T-helper 2 cell (primary cell): ENCODE measurements around the gene MGAT5B.

Source experiments
- DNase-seq, 5 experiments: peaks; one replicate each; pipeline versions ENCODE4 v3.0.0 to v3.0.0-alpha.2; 2012 to 2022

MGAT5B gene

GRCh38 chr17:76929601-76930000 lies 61.4 kb downstream of the MGAT5B start:
- DNase-seq = no peak

GRCh38 chr17:76930107-76930506 lies 61.9 kb downstream of the MGAT5B start:
- DNase-seq = no peak

DNA sequence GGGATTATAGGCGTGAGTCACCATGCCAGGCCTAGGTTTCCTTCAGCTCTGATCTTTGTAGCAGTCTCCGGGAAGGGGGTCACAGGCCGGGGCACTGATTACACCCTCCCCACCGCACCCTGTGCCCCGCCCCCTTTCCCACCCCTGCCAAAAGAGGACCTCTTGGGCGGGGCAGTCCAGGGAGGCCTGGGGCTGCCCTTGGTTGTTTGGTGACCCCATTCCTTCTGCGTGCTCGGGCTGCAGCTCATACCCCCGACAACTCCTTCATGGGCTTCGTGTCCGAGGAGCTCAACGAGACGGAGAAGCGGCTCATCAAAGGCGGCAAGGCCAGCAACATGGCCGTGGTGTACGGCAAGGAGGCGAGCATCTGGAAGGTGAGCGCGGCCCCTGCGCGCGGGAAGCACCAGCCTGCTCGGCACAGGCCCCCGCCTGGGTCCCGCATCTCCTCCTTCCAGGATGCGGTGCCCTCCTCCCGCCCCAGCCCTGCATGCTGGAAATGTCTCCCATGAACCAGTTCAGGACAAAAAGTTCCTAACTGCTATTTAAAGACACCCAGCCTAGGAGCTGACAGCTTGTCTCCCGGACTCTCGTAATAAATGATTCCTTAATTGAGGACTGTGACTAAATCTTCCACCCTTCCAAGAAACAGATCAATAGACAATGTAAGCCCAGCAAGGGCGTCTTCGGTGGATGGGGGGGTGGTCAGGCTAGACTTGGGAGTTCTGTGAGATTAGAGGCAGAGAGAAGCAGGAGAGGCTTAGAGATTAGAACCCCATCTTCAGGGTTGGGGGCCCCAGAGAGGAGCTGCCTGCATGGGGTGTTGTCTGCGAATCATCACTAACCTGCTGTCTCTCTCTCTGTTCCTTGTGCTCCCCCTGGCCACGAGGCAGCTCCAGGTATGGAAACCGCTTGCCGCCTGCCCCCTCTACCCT lies 64.5 kb downstream of the MGAT5B start:
- DNase-seq = no peak

DNA sequence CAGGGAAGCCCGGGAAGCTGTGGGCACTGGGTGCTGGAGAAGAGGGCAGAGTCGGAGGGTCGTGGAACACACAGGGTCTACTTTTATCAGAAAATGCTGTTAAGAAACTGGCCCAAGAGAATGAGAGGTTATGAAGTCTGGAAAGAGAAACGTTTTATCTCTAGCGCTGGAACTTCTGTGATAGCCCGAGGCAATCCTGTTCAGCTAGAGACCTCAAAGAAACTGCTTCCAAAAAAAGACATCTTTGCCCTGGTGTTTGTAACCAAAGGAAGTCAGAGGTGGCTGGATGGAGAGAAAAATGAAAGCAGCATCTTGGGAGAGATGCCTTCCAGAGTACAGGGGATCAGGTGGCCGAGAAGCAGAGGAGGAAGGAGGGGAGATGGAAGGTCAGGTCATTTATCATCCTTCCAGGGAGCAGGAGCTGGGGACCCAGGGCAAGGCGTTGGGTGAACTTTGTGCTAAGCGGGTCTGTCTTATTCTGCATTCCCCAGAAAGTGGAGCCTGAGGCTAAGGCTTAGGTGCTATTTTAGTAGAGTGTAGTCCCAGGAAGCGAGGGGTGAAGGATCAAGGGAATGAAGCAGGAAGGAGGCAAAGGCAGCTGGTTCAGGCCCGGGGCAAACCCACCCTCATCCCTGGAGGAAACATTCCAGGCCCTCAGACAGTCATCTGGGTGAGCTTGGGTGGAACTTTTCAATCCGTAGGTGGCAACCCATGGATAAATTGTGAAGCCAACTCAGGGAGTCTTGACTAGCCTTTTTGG lies 66.5 kb downstream of the MGAT5B start:
- DNase-seq = no peak

- DNase-seq = no peak
These were observed 67.1 kb downstream of the MGAT5B start for GRCh38 chr17:76935331-76935730.

GRCh38 chr17:76937238-76937637 lies 69.0 kb downstream of the MGAT5B start:
- DNase-seq = no peak

GRCh38 chr17:76938009-76938408 lies 69.8 kb downstream of the MGAT5B start:
- no peak for DNase-seq

DNA sequence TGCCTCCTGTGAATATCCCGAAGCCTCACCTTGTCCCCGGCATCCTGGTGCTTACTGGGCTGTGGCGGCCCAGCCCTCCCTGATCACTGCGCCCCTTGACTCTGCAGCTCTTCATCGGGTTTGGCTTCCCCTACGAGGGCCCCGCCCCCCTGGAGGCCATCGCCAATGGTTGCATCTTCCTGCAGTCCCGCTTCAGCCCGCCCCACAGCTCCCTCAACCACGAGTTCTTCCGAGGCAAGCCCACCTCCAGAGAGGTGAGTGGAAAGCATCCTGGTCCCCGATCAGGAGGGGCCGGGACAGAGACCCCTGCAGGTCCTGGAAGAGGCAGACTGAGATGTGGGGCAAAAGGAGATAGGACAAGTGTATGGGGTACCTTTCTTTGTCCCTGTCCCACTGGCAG lies 72.1 kb downstream of the MGAT5B start:
- DNase-seq = no peak

- DNase-seq = no peak
These were observed 72.6 kb downstream of the MGAT5B start for GRCh38 chr17:76940738-76941350.

GRCh38 chr17:76943202-76943601 lies 75.0 kb downstream of the MGAT5B start:
- DNase-seq = no peak

- no peak for DNase-seq
These were observed 75.6 kb downstream of the MGAT5B start for GRCh38 chr17:76943781-76944213.

- no peak for DNase-seq
These were observed 76.3 kb downstream of the MGAT5B start for GRCh38 chr17:76944477-76944876.

- DNase-seq = no peak
These were observed 78.0 kb downstream of the MGAT5B start for GRCh38 chr17:76946111-76946771.

- no peak for DNase-seq
These were observed 78.5 kb downstream of the MGAT5B start for GRCh38 chr17:76946772-76947135.

- no peak for DNase-seq
These were observed 79.1 kb downstream of the MGAT5B start for GRCh38 chr17:76947309-76947708.

GRCh38 chr17:76947771-76948170 lies 79.6 kb downstream of the MGAT5B start:
- no peak for DNase-seq

DNA sequence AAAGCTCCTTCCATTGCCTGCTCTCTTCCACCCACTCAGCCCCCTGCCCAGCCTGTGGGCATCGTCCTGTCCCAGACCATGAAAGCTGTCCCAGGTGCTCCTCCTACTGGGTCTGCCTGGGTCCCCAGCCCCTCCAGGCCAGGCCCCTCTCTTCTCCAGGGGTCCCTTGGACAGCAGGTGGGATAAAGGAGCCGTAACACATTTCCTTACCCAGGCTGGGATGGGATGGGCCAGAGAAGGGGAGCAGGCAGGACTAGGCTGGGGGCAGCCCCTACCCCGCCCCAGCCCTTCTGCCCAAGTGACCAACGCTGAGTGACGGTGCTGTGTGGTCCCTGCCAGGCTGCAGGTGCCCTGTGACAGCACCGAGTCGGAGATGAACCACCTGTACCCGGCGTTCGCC lies 80.1 kb downstream of the MGAT5B start:
- no peak for DNase-seq

GRCh38 chr17:76948726-76949342 lies 80.6 kb downstream of the MGAT5B start:
- DNase-seq = no peak

DNA sequence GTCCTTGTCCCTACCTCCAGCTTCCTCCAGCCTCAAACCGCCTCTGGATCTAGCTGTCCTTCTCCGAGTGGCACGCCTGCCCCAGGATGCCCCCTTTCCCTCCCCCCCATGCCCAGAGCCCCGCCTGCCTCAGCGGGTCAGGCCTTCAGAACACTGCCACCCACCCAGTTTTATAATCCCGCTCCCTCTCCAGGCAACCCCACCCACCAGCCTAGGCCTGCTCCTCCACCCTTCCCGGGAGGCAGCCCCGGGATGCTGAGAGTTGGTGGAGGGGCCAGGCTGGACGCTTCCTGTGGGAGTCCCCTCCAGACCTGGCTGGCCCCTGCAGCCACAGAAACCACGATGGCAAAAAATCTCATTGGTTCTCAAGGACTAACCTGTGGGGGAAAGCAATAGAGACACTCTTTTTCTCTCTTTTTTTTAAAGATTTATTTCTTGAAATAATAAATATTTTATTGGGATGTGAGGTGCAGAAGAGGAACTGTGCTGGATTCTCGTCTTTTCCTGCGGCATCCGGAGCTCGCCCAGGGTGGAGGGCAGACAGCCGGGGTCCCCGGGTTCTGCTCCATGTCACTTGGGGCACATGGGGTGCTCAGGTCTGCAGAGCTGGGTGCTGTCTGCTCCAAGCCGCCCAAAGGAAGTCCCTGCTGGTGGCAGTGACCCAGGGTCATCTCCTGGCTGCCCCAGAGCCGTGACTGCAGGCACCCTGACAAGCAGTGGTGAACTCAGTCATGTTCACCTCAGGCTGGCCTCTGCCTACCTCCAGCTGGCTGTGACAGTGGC lies 81.9 kb downstream of the MGAT5B start:
- DNase-seq = no peak

DNA sequence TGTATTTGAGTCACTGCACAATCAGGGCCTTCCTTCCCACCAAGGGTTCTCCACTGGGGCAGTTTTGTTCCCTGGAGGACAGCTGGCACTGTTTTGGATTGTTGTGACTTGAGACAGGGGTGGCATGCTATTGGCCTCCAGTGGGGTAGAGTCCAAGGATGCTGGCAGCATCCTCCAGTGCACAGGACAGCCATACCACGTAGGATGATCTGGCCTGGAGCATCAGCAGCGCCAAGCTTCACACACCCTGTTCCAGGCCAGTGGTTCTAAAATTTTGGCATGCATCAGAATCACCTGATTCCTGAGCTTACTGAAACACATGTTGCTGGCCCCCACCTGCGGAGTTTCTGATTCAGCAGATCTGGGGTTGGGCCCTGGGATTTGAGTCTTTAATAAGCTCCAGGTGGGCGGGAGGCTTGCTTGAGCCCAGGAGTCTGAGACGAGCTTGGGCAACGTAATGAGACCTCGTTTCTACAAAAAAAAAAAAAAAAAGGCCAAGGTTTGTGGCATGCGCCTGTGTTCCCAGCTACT lies 83.2 kb downstream of the MGAT5B start:
- DNase-seq = no peak

- DNase-seq = no peak
These were observed 84.2 kb downstream of the MGAT5B start for GRCh38 chr17:76952402-76952801.
